ENCODE results near the gene EPAS1.

The EPAS1 gene

GRCh38 chr2:46273919-46274318 is 23.3 kb upstream of the EPAS1 start:
- DNase-seq (ENCODE audit: low read depth): no peak

- no peak for DNase-seq (ENCODE audit: low read depth)
Measured at GRCh38 chr2:46274586-46274985, 22.6 kb upstream of the EPAS1 start.

GRCh38 chr2:46275995-46276394 is 21.2 kb upstream of the EPAS1 start:
- DNase-seq (ENCODE audit: low read depth): no peak

- no peak for DNase-seq (ENCODE audit: low read depth)
Measured at GRCh38 chr2:46276642-46277041, 20.6 kb upstream of the EPAS1 start.

GRCh38 chr2:46277431-46278190 is 19.6 kb upstream of the EPAS1 start:
- no peak for DNase-seq (ENCODE audit: low read depth)

GRCh38 chr2:46278952-46279351 is 18.3 kb upstream of the EPAS1 start:
- DNase-seq (ENCODE audit: low read depth): no peak

- no peak for DNase-seq (ENCODE audit: low read depth)
Measured at GRCh38 chr2:46281939-46282338, 15.3 kb upstream of the EPAS1 start.

- no peak for DNase-seq (ENCODE audit: low read depth)
Measured at GRCh38 chr2:46283693-46284092, 13.5 kb upstream of the EPAS1 start.

GRCh38 chr2:46284260-46284659 is 12.9 kb upstream of the EPAS1 start:
- DNase-seq (ENCODE audit: low read depth): no peak

GRCh38 chr2:46284796-46285195 is 12.4 kb upstream of the EPAS1 start:
- no peak for DNase-seq (ENCODE audit: low read depth)

- DNase-seq (ENCODE audit: low read depth): no peak
Measured at GRCh38 chr2:46286715-46287114, 10.5 kb upstream of the EPAS1 start.

GRCh38 chr2:46290078-46290477 is 7.1 kb upstream of the EPAS1 start:
- DNase-seq (ENCODE audit: low read depth): no peak

GRCh38 chr2:46293466-46293865 is 3.7 kb upstream of the EPAS1 start:
- DNase-seq (ENCODE audit: low read depth): no peak

GRCh38 chr2:46294176-46294836 is 2.9 kb upstream of the EPAS1 start:
- no peak for DNase-seq (ENCODE audit: low read depth)

GRCh38 chr2:46296216-46296839 is 879 bp upstream of the EPAS1 start:
- no peak for DNase-seq (ENCODE audit: low read depth)

GRCh38 chr2:46297546-46298271 is 502 bp downstream of the EPAS1 start:
- no peak for DNase-seq (ENCODE audit: low read depth)

GRCh38 chr2:46298272-46298521 is 990 bp downstream of the EPAS1 start:
- DNase-seq (ENCODE audit: low read depth): no peak

GRCh38 chr2:46298522-46299353 is 1.5 kb downstream of the EPAS1 start:
- no peak for DNase-seq (ENCODE audit: low read depth)

- DNase-seq (ENCODE audit: low read depth): no peak
Measured at GRCh38 chr2:46299365-46300263, 2.4 kb downstream of the EPAS1 start.

- DNase-seq (ENCODE audit: low read depth): no peak
Measured at GRCh38 chr2:46300406-46300832, 3.2 kb downstream of the EPAS1 start.

All from stimulated activated CD8-positive, alpha-beta memory T cell treated with anti-CD3 and anti-CD28 coated beads, Interleukin-7, amount 100 ng/mL, for 24 hours (primary cell).